GM19351 (cell line): ENCODE results near the gene ELK3.

Experiments
- ATAC-seq: cut with Tn5 transposase; IDR thresholded peaks from one replicate; pipeline ENCODE4 v1.9.1; 2021; ENCODE audit warnings: mild to moderate bottlenecking, moderate library complexity; ENCODE audit not compliant: unreplicated experiment

Gene ELK3

GRCh38 chr12:96250119-96250685, 56.0 kb downstream of the ELK3 start:
- ATAC-seq: no peak

GRCh38 chr12:96255077-96255476, 60.9 kb downstream of the ELK3 start:
- no peak for ATAC-seq

GRCh38 chr12:96256672-96257361, 62.6 kb downstream of the ELK3 start:
- ATAC-seq: no peak

- ATAC-seq: no peak
Observed at GRCh38 chr12:96257550-96258103, 63.5 kb downstream of the ELK3 start.

GRCh38 chr12:96258104-96258961, 64.2 kb downstream of the ELK3 start:
- no peak for ATAC-seq

- no peak for ATAC-seq
Observed at GRCh38 chr12:96260231-96260630, 66.1 kb downstream of the ELK3 start.

GRCh38 chr12:96260644-96261043, 66.5 kb downstream of the ELK3 start:
- no peak for ATAC-seq

GRCh38 chr12:96261557-96261956, 67.4 kb downstream of the ELK3 start:
- ATAC-seq: no peak

- no peak for ATAC-seq
Observed at GRCh38 chr12:96263449-96263902, 69.3 kb downstream of the ELK3 start.

GRCh38 chr12:96265400-96265799, 71.2 kb downstream of the ELK3 start:
- no peak for ATAC-seq

GRCh38 chr12:96265836-96266235, 71.7 kb downstream of the ELK3 start:
- no peak for ATAC-seq

- ATAC-seq: no peak
Observed at GRCh38 chr12:96266238-96266637, 72.1 kb downstream of the ELK3 start.

- ATAC-seq: no peak
Observed at GRCh38 chr12:96271469-96272199, 77.5 kb downstream of the ELK3 start.

GRCh38 chr12:96274331-96274730, 80.2 kb downstream of the ELK3 start:
- peak; percentile 87 for ATAC-seq

- no peak for ATAC-seq
Observed at GRCh38 chr12:96285158-96285557, 91.0 kb downstream of the ELK3 start.

- no peak for ATAC-seq
Observed at GRCh38 chr12:96289067-96289466, 94.9 kb downstream of the ELK3 start.

GRCh38 chr12:96293093-96293492, 98.9 kb downstream of the ELK3 start:
- no peak for ATAC-seq

- no peak for ATAC-seq
Observed at GRCh38 chr12:96294831-96295230, 100.7 kb downstream of the ELK3 start.

GRCh38 chr12:96295532-96296160, 101.5 kb downstream of the ELK3 start:
- ATAC-seq: no peak

GRCh38 chr12:96297504-96297903, 103.3 kb downstream of the ELK3 start:
- no peak for ATAC-seq
